ENCODE measurements around the gene PDE4A.

- TF ChIP-seq CTCF (IDR thresholded peaks at IDR 0.05) (no peak), POLR2AphosphoS5 (IDR thresholded peaks at IDR 0.05) (no peak), EP300 (IDR thresholded peaks at IDR 0.05; ENCODE audit: low read depth) (no peak)
Measured at GRCh38 chr19:10395003-10395402, 25.3 kb upstream of the PDE4A start.

Measured in transverse colon (tissue), 4 donors.